CD4-positive, alpha-beta T cell treated with Interleukin-12 subunit alpha and Interleukin-12 subunit beta, for 1 hour (primary cell): ENCODE measurements around the gene IL2RG.

Source experiments
- DNase-seq: peaks from one replicate; pipeline ENCODE4 v3.0.0-alpha.2; 2020

The IL2RG gene

GRCh38 chrX:71107762-71108360, 3.5 kb downstream of the IL2RG start:
- peak; percentile 54 for DNase-seq

- DNase-seq, result no peak
Measured at GRCh38 chrX:71107245-71107644, 4.1 kb downstream of the IL2RG start.

- peak; percentile 48 for DNase-seq
Measured at GRCh38 chrX:71106427-71106826, 5.0 kb downstream of the IL2RG start, which contains the start of gene CXorf65. TSS of gene CXorf65 (minus strand) at chrX:71106740. CDS start at chrX:71106556, 184 bp downstream.

- DNase-seq, result peak; percentile 42
Measured at GRCh38 chrX:71105628-71106027, 5.7 kb downstream of the IL2RG start.

- DNase-seq, result peak; percentile 70
Measured at GRCh38 chrX:71103110-71103983, 8.0 kb downstream of the IL2RG start.

- no peak for DNase-seq
Measured at GRCh38 chrX:71102292-71102691, 9.1 kb downstream of the IL2RG start.

GRCh38 chrX:71100581-71101505, 10.5 kb downstream of the IL2RG start:
- no peak for DNase-seq

GRCh38 chrX:71099736-71100135, 11.6 kb downstream of the IL2RG start:
- no peak for DNase-seq

GRCh38 chrX:71098951-71099506, 12.3 kb downstream of the IL2RG start:
- no peak for DNase-seq

GRCh38 chrX:71098302-71098701, 13.1 kb downstream of the IL2RG start:
- peak; percentile 80 for DNase-seq

GRCh38 chrX:71096760-71097032, 14.7 kb downstream of the IL2RG start:
- DNase-seq, result no peak

- peak; percentile 79 for DNase-seq
Measured at GRCh38 chrX:71095981-71096759, 15.2 kb downstream of the IL2RG start.

- peak; percentile 91 for DNase-seq
Measured at GRCh38 chrX:71095555-71095980, 15.8 kb downstream of the IL2RG start, which contains the start of gene FOXO4. TSS of gene FOXO4 (plus strand) at chrX:71095851. CDS start at chrX:71096529, 678 bp downstream.

- DNase-seq, result no peak
Measured at GRCh38 chrX:71095033-71095432, 16.3 kb downstream of the IL2RG start.

- DNase-seq, result no peak
Measured at GRCh38 chrX:71091263-71091662, 20.1 kb downstream of the IL2RG start.

- DNase-seq, result no peak
Measured at GRCh38 chrX:71085900-71086299, 25.5 kb downstream of the IL2RG start.

GRCh38 chrX:71082822-71083221, 28.6 kb downstream of the IL2RG start:
- no peak for DNase-seq

- no peak for DNase-seq
Measured at GRCh38 chrX:71082124-71082647, 29.2 kb downstream of the IL2RG start.

- no peak for DNase-seq
Measured at GRCh38 chrX:71081330-71082123, 29.9 kb downstream of the IL2RG start.

GRCh38 chrX:71070531-71070930, 40.8 kb downstream of the IL2RG start:
- DNase-seq, result no peak
